ENCODE results near the gene SSBP3.

The SSBP3 gene

GRCh38 chr1:54409156-54410142, 3.3 kb upstream of the SSBP3 start:
- no peak overlapping the region for H3K4me3 ChIP-seq (ENCODE audit: low read depth, low read length)
- no peak for DNase-seq (ENCODE audit: low read depth)

GRCh38 chr1:54408147-54409066, 2.2 kb upstream of the SSBP3 start:
- peak; percentile 80 for DNase-seq (ENCODE audit: low read depth)
- TF ChIP-seq, protein P1, sequence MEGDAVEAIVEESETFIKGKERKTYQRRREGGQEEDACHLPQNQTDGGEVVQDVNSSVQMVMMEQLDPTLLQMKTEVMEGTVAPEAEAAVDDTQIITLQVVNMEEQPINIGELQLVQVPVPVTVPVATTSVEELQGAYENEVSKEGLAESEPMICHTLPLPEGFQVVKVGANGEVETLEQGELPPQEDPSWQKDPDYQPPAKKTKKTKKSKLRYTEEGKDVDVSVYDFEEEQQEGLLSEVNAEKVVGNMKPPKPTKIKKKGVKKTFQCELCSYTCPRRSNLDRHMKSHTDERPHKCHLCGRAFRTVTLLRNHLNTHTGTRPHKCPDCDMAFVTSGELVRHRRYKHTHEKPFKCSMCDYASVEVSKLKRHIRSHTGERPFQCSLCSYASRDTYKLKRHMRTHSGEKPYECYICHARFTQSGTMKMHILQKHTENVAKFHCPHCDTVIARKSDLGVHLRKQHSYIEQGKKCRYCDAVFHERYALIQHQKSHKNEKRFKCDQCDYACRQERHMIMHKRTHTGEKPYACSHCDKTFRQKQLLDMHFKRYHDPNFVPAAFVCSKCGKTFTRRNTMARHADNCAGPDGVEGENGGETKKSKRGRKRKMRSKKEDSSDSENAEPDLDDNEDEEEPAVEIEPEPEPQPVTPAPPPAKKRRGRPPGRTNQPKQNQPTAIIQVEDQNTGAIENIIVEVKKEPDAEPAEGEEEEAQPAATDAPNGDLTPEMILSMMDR (conservative IDR thresholded peaks at IDR 0.05; ENCODE audit: low read depth, low read length) = no peak
- H3K4me3 ChIP-seq (ENCODE audit: low read depth, low read length) = no peak overlapping the region

More at GRCh38 chr1:54409156-54410142, 3.3 kb upstream of the SSBP3 start:
- TF ChIP-seq, protein P1 (conservative IDR thresholded peaks at IDR 0.05; ENCODE audit: low read depth, low read length) = no peak

DNA sequence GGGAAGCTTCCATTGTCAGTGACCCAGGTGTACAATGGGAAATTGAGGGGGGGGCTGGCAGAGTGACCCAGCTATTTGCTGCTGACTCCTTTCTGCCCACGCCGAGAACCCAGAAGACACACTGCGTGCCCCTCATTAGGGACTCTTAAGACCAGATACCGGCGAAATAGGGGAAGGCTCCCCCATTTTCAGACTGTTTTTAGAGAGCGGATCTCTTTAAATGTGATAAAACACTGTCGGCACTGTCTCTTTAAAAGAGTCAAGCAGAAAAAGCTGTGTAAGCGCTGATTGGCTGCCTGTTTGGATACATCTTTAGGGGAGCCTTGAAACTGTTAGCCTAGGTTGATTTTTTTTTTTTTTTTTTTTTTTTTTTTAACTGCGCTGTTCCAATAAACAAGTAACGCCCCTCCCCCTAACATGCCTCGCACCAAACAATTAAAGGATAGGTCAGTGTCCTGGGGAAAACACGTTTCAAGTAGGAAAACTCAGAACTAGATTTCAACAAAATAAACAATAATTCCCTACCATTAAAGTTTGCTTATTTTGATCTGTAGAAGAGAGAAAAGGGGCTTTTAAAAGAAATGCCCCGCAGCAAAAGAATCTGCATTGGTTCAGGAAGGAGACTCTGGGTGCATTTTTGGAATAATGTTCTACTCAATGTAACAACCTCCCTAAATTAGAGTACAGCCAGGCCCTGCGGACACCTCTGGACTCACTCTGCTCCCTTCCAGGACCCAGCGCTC, 1.4 kb upstream of the SSBP3 start:
- H3K4me3 ChIP-seq (ENCODE audit: low read depth, low read length) = peak overlapping the region; percentile 77
- TF ChIP-seq, protein P1 (conservative IDR thresholded peaks at IDR 0.05; ENCODE audit: low read depth, low read length) = no peak
- DNase-seq (ENCODE audit: low read depth) = peak; percentile 97

GRCh38 chr1:54407154-54407403, 885 bp upstream of the SSBP3 start:
- no peak for DNase-seq (ENCODE audit: low read depth)
- TF ChIP-seq, protein P1 (conservative IDR thresholded peaks at IDR 0.05; ENCODE audit: low read depth, low read length) = no peak
- peak overlapping the region; percentile 77 for H3K4me3 ChIP-seq (ENCODE audit: low read depth, low read length)

GRCh38 chr1:54405898-54406293, 298 bp downstream of the SSBP3 start:
- DNase-seq (ENCODE audit: low read depth) = no peak
- H3K4me3 ChIP-seq (ENCODE audit: low read depth, low read length) = peak overlapping the region; percentile 77
- TF ChIP-seq, protein P1 (conservative IDR thresholded peaks at IDR 0.05; ENCODE audit: low read depth, low read length) = no peak
